Hematopoietic multipotent progenitor cell treated with erythropoietin and hydrocortisone succinate and interleukin-3 and kit ligand, for 15 days (in vitro differentiated cells): ENCODE data around the gene CORO7.

Experiments
- DNase-seq: peaks from one replicate; pipeline ENCODE4 v3.0.0-alpha.2; 2015; ENCODE audit warnings: low spot score

CORO7 gene

GRCh38 chr16:4416200-4417032 lies at the start of gene CORO7:
CORO7 (minus strand) TSS chr16:4416596; CDS start chr16:4416518, 78 bp downstream.
- DNase-seq: peak; percentile 89

DNA sequence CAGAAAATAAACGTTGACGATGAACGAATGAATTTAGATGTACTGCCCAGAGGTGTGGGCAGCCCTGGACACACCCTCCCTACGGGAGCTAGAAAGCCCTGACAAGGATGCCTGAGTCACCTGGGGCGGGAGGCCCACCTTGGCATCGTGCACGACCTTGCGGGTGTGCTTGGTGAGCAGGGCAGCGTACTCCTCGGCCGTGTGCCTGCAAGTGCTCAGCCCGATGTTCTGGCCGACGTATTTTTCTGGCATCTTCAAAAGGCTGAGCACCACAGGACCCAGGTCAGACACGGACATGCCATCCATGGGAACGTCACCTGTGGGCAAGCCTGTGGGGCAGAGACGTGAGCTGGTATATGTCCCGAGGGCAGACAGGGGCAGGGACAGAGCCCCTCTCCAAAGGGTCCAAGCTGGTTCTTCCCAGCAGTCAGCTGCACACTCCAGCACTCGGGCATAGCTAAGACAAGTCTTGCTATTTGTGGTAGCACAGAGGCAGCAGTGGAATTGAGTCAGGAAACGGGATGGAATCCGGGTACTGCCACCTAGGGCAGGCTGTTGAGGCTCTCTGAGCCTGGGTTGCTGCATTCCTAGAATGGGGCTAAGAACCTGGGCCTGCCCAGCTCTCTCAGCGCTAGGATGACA lies 47.2 kb upstream of the CORO7 start:
- no peak for DNase-seq

DNA sequence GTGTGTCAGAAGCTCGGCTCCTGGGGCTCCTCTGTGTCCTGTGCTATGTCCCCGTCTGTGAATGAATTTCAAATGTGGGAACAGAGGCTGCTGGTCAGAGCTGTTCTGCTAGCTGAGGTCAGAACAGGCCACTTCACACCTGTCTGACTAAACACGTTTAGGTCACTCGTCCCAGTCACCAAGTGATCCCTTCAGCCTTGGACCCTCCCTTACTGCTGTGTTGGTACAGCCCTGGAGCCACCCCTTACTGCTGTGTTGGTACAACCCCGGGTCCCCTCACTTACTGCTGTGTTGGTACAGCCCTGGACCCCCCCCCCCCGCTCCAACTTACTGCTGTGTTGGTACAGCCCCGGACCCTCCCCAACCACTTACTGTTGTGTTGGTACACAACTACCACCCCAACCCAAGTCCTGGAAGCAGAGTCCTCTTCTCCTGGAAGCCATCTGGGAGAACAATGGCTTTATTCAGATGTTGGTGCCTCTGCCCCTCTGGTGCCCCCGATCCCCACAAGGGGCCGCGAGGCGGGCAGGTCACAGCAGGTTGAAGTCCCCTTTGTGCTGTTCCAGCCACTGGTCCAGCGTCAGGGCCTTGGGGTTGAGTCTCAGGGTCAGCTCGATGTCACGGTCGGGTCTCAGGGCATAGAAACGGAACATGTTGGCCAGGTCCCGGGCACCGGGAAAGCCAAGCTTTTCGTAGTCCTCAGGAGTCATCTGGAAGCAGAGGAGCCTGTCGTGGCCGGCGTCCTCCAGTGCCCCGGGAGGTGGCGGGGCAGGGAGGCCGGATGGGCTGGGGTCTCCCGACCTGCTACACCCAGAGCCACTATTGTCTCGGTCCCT lies 45.1 kb upstream of the CORO7 start:
- DNase-seq: no peak

DNA sequence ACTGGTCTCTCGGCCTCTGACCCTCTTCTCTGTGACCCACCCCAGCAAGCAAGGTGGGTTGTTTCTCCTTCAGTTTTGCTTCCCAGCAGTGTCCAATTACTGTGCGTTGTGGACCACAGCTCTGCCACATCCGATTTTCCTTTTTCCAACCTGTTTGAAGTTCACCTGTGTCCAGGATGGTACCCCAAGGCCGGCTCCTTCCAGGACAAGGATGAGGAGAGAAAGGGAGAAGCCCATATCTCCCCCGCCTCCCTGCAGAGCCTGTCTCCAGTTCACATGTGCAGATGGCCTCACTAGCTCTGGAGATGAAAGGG lies 44.5 kb upstream of the CORO7 start:
- no peak for DNase-seq

GRCh38 chr16:4455951-4456350 lies 39.6 kb upstream of the CORO7 start:
- no peak for DNase-seq

DNA sequence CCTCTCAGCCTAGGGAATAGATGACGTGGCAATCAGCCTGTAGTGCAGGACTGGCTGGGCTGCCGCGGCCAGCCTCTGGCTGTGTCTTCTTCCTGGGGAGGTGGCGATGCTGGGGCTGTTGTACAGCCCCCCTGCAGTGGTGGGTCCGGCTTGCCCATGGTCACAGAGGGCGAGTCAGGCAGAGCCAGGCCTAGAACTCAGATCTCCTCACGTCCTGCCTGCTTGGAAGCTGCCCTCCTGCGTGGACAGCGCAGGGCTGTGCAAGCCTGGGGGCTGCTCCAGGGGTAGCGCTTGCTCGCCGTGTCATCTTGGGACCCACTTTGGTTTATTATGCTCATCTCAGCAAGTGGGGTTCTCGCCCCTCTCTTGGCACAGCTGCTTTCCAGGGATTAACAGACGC lies 38.7 kb upstream of the CORO7 start:
- DNase-seq: no peak

DNA sequence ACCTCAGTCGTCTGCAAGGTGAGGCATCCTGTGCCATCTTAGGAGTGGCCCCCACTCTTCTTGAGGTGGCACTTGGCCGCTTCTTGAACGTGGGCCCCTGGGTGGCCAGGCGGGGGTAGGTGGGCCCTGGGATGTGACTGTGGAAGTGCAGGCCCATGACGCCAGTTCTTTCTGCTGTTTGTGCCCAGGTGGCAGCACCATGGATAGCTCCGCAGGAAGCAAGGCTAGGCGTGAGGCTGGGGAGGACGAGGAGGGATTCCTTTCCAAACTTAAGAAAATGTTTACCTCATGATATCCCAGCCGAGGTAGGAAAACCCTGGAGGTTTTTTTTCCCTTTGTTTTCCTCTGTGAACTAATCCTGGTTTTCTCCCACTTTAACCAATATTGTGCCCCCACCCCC lies 38.2 kb upstream of the CORO7 start:
- no peak for DNase-seq

- DNase-seq: no peak
Measured at GRCh38 chr16:4452674-4453073, 36.3 kb upstream of the CORO7 start.

DNA sequence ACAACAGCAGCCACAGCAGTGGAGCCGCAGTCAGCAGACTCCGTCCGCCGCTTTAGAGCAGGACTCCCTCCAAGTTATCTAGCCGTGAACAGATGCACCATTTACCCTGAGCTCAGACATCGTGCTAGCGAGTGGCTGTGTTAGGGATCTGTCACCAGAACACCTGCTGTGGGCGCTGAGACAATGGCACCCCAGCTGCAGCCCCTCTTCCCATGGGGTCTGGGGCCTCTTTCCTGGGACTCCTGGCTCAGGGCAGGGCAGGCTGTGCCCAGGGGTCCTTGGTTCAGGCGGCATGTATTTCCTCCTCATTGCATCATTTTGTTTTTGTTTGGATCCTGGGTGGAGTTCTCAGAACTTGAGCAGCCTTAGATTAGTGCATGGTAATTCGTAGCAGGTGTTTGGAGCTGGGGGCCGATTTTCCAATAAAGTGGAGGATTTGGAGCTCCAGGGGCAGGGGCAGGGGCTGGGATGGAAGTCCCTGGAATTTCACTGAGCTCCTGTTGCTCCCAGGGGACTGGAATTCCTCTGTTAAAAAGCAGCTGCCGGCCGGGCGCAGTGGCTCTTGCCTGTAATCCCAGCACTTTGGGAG lies 34.6 kb upstream of the CORO7 start:
- DNase-seq: no peak

GRCh38 chr16:4450430-4450829 lies 34.0 kb upstream of the CORO7 start:
- no peak for DNase-seq

DNA sequence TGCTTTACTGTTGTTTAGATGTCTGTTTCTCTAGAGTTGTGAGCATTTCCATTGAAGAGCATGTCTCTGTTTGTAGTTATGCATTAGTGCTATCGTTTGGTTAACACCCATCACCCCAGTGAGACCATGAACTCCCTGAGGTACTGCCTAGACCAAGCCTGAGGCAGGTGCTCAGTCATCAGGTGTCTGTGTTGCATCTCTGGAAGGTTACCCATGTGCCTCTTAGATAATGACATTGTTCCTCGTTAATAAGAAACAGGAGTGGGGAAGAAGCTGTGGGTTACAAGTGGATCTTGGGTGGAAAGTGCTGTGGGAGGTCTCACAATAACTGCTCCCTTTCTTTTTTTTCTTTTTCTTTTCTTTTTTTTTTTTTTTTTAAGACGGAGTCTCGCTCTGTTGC lies 27.6 kb upstream of the CORO7 start:
- no peak for DNase-seq

DNA sequence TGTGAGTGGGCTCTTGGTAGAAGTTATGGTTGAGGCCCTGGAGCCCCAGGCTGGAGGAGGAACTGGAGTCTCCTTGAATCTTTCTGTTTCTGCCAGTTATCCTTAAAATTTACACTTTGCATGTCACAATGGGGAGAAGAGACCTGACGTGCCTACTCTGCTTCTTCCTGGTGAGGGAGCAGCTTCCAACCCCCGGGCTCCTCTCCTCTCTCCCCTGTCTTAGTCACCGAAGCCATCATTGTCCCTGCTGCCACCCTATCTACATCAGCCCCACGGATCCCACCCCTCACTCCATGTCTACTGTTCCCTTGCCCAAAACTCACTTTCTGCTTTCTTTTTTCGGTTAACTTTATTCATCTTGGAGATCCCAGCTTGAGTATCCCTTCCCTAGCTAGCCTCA lies 26.9 kb upstream of the CORO7 start:
- no peak for DNase-seq

DNA sequence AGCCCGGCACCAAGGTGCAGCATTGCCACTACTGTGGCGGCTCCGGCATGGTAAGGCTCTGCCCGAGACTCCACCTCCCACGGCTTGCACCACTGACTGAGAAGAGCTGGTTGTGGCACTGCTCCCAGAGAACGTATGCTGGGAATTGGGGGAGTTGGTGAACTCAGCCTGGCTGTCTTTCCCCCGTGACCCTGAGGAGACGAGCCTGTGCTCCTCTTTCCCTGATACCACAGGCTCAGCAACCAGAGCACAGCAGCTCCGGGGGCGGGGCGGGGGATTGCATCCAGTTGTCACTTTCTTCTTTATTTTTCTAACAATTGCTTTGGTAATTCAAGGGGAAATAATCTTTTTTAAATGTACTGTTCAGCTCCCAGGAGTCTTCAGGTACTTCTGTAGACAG lies 26.0 kb upstream of the CORO7 start:
- no peak for DNase-seq

- no peak for DNase-seq
Measured at GRCh38 chr16:4437366-4437765, 21.0 kb upstream of the CORO7 start.

- no peak for DNase-seq
Measured at GRCh38 chr16:4435337-4436067, 19.1 kb upstream of the CORO7 start.

GRCh38 chr16:4433914-4434787 lies 17.8 kb upstream of the CORO7 start:
- DNase-seq: peak; percentile 9

GRCh38 chr16:4433228-4433627 lies 16.8 kb upstream of the CORO7 start:
- no peak for DNase-seq

DNA sequence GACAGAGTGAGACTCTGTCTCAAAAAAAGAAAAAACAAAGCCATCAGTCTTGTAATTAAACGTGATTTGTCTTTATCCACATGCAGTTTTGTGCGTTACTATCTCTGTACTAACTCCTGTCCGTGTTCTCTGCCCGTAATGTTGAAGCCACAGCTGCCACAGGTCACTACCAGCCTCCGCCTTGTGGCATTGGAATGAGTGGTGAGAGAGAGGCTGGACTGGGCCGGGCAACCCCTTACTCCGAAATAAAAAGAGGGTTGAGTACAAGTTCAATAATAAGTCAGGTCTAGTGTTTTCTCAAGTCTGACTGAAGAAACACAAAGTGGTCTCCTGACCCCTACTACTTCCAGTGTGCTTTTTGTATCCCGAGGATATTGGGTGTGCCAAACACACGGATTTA lies 14.6 kb upstream of the CORO7 start:
- no peak for DNase-seq

GRCh38 chr16:4428500-4428899 lies 12.1 kb upstream of the CORO7 start:
- DNase-seq: no peak

- no peak for DNase-seq
Measured at GRCh38 chr16:4426722-4427372, 10.5 kb upstream of the CORO7 start.
